Measurements from ENCODE around the gene SP3.

SP3 gene

DNA sequence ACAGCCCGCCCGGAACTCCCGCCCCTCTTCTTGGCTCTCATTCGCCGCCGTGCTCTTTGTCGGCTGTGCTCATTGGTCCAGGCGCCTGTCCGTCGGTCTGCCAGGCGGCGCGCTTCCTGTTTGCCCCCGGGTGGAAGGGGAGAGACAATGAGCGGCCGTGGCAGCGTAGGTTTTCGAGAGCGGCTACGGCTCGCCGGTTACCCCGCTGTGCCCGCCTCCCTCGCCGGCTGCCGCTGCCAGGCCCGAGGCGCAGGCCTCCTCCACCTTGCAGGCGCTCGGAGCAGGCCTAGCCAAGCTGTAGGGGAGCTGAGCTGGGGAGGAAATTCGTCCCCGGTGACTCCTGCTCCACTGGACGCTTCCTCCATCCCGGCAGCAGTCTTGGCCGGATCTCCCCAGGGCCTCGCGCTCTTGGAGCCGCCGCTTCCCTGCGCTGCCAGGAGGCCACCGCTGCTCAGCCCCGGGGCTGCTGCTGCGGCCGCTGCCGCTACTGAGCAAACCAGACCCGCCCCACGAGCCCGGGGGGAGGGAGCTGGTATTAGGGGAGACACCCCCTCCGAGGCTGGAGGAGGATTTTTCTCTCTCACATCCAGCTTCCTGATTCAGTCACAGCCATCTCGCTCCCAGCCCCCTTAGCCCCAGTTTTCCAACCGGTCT is at the start of gene SP3:
SP3 (minus strand) TSS at position 2 of the 654 bp plus-strand sequence. CDS start 202 bp downstream, outside the sequence.
- DNase-seq = peak; percentile 95

DNA sequence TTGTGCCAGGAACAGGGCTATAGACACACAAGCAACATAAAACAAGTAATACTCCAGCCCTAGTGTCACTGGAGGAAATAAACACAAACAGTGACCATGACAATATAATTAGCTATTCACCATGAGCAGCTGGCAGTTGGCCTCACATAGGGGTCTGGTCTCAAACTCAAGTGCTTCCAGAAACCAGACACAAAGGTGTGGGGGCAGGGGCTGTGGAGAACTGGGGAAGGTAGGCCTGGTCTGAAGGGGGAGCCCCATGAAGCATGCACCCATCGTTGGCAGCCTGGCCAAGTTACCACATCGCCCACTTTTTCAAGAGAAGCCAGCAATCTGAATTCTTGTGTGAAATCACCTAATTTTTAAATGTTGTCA is 49.5 kb upstream of the SP3 start:
- no peak for DNase-seq

DNA sequence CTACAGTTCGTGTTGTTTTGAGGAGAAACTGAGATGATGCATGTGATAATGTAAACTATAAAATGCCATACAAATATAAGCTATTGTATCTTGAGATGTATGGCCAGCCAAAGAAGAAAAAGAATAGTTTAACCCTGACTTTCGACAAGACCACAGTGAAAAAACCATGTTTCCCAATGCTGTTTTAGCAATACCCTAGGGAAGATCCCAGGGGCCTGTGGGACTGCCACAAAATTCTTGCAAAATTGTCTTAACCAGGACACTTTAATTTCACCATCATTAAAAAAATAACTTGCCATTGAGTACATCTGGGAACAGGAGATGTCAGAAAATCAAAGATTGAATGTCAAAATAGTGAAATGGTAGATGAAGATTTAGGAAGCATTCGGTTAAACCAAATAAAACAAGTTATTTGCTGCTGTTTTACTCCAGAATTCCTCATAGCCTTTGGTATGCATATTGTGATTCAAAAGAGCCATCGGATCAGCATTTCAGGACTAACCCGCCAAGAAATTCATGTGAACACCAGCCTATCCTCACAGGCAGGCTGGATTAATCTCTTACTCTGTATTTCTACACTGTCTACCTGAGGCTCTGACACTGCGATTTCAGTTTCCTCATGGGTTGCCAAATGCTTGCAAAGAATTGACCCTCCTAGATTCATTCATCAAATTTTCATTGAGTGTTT is 49.0 kb upstream of the SP3 start:
- DNase-seq = no peak

DNA sequence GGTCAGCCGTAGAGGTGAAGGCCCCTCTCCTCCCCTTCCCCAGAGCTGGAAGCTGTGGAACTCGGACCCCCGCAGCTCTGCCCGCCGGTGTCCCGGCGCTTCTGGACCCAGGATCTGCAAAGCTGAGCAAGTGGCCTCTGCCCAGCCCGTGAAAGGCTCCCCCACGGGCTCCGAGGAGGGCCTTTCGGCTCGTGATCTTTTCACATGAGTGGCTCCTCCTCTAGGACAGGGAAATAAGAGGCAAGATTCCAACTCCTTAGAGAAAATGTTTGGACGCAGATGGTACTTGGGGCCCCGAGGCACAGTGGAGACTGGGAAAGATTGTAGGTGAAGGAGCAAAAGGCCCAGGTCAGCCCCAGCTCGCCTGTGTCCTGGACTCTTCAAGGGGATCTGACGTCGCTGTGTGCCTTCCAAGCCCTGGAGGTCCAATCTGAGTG is 48.2 kb upstream of the SP3 start:
- DNase-seq = peak; percentile 31

DNA sequence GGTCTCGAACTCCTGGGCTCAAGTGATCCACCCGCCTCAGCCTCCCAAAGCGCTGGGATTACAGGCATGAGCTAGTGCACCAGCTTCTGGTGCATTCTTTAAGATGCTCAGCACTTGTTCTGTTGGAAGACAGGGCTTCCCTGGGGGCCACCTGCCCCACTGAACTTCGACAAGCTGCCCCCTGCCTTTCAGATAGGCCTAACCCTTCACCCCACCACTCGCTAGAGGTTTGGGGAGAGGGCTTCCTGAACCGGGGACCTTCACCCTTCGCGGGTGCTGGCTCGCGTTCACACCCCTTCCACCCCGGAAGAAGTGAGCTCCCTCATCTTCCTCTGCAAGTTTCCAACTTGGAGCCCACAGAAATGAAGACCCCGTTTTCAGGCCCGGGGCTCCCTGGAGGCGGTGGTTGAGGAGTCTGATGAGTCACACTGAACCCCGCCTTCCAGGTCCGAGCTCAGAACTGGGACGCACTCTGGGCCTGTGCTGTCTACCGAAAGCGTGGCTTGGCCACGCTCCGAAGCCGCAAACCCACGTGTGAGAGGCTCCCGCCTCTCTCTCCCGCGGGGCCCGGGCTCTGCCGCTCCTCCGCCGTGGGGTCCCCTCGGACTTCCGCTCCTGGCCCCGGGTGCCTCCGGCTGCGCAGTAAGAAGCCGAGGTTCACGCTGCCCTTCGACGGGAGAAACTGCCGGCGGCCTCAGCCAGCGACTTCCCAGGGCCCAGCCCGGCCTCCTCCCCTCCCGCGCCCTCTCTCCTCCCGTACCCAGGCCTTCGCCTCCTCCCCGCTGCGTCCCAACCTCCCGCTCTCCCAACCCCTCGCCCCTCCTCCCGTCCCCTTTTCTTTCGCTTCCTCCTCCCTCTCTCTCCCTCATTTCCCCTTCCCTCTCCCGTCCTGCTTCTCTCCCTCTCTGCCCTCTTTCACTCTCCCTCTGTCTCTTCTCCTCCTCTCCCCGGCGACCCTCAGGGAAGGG is 47.5 kb upstream of the SP3 start:
- DNase-seq = peak; percentile 33

DNA sequence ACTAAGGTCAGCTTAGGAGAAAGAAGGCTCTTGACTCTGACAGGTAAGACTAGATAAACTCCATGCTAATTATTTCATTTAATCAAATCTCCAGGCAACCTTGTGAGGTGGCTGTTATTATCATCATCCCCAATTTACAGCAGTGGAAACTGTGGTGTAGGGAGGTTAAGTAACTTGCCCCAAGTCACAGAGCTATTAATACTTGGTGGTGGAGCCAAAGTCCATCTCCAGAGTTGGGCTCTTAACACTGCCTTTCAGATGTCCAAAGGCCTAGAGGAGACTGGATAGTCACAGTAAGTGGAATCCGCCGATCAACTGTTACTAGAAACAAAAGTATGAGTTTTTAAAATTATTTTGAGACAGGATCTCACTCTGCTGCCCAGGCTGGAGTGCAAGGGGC is 46.6 kb upstream of the SP3 start:
- no peak for DNase-seq

DNA sequence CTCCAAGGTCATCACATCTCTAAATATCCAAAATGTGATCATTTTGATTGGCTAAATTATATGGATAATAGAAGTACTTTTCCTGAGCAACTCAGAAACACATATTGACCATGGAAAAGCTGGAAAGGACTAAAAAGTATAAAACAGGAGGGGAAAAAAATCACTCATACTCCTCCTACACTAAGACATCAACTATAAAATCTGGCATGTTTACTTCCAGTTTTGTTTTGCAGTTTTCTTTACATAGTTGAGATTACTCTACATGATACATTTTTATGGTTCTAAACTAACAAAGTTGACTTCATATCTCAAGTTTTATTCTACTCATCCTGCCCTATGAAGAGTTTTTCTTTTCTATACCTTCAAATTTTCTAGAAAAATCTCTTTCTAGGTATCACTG is 46.0 kb upstream of the SP3 start:
- no peak for DNase-seq

DNA sequence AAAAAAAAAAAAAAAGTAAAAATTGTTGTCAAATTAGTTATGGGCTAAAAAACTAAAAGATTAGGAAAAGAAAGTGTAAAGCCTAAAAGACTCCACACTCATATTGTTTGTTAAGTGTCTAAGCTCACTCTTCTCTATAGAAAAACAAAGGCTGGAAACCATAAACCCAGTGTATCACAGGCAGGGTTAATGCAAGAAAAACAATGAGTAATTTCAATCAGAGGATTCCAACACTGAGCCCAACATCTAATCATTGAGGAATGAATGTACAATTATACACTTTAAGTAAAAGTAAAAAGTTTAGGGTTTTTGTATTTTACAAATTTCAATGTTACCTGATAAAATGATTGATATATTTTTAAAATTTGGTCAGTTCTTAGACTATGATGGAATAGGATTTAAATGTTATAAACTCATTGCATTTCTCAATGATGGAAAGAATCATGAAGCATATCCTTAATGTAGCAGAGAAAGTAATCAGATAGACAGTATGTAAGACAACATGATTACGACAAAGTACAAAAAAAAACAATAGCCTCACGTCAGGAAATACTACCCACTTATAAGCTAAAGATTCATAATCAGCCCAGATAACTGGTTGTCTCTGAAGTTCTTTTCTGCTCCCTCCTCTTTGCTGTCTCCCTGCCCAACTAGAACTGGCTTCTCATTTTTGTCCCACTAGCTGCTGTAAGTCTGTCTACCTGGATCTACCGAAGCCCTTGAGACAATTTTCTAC is 44.5 kb upstream of the SP3 start:
- DNase-seq = no peak

DNA sequence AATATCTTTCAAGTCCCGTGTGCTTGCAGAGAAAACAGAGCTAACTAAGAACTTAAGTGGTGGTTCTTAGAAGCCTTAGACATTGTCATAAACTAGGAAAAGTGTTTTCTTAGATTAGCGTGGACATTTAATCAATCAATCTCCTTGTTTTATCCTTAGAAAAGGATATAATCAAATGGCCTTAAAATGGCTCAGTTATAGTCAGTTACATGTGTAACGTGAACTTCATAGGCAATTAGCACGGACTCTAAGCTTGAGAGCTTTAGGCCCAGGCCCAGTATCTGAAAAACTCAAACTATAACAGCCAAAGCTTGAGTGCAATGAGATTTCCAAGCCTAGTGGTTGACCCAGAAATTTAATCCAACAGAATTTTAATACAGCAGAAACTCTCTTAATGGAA is 43.5 kb upstream of the SP3 start:
- DNase-seq = no peak

DNA sequence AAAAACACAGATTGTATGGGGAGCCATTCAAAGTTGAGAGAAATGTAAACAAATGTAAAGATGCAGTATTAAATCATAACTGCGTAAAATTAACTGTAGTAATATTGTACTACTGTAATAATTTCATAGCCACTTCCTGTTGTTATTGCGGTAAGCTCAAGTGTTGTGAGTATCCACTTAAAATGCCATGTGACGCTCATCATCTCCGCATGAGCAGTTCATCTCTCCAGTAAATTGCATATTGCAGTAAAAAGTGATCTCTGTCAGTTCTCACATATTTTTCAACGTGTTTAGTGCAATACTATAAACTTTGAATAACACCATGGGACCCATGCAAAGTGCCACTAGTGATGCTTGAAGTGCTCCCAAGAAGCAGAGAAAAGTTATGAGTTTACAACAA is 41.8 kb upstream of the SP3 start:
- DNase-seq = no peak

DNA sequence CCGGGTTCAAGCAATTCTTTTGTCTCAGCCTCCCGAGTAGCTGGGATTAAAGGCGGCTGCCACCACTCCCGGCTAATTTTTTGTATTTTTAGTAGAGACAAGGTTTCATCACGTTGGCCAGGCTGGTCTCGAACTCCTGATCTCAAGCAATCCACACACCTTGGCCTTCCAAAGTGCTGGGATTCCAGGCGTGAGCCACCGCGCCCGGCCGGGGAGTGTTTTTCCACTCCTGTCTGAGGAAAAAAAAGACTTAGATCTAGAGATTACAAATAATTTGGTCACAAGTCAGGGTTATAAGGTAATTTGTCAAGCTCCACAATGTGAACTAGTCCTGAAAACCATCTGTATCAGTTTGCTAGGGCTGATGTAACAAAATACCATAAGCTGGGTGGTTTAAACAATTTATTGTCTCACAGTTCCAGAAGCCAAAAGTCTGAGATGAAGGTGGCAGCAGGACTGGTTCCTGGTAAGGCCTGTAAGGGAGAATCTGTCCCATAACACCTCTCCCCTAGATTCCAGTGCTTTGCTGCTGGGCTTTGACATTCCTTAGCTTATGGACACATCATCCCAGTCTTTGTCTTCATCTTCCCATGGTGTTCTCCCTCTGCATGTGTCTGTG is 40.7 kb upstream of the SP3 start:
- no peak for DNase-seq

DNA sequence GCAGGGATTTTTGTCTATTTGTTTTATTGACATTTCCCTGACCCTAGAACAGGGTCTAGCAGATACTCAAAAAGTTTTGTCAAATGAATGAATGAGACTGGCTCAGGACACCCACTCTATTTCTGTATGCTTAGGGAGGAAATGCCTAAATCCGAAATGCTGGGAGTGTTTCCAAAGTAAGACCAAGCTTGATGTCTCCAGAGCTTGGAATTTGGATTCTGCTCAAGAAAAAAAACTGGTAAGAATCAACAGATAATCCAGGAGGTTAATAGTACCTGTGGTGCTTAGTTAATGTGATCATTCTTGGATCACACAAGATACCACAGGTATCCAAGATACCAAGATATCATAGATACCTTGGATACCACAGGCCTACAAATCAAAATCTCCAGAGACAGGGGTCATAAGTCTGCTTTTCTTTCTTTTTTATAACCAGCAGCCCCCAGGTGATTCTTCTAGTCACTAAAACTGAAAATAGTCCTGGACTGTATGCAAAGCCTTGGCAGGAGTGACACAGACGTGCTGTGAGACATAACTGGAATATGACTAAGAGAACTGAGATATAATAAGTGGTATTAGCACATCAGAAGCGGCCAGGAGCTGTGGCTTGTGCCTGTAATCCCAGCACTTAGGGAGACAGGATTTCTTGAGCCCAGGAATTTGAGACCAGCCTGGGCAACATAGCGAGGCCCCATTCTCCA is 39.9 kb upstream of the SP3 start:
- DNase-seq = no peak

DNA sequence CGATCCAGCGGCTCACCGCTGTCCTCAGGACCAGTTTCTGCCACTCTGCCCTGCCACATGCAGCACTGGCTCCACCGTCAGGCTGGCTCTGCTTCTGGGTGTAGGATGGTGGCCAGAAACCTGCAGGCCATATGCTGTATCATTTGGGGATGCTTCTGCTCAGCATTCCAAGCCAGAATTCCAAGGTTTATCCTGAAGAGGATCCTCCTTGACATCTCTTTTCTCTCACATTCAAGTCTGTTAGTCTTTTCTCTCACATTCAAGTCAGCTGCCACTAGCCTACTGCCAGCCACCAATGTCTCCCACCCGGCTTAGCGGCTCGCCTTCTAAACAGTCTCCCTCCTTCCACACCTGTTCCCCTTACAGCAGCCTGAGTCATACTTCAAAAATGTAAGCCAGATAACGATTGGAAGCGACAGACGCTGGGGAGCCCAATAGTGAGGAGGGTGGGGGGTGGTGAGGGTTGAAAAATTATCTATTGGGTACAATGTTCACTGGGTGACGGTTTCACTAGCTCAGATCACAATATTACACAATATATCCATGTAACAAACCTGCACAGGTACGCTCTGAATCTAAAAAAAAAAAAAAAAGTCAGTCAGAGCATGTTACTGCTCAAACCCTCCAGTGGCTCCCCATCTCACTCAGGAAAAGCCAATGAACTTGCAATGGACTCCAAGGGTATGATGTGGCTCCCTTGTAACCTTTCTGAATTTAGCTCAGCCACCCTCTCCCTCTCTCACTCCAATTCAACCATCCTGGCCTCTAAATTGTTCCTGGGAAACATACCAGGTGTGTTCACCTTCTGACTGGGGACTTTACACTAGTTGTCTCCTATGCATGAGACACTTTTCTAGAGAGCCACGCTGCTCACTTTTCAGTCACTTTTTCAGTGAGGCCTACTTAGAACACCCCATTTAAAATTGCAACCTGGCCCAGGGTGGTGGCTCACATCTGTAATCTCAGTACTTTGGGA is 38.8 kb upstream of the SP3 start:
- no peak for DNase-seq

DNA sequence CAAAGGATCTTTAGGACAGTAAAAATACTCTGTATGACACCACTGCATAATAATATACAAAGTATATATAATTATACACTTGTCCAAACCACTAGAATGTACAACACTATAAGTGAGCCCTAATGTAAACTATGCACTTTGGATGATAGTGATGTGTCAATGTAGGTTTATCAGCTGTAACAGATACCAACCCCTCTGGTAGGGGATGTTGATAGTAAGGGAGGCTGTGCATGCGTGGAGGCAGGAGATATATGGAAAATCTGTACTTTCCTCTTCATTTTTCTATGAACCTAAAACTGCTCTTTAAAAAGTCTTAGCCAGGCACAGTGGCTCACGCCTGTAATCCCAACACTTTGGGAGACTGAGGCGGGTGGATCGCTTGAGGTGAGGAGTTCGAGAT is 37.5 kb upstream of the SP3 start:
- DNase-seq = no peak

DNA sequence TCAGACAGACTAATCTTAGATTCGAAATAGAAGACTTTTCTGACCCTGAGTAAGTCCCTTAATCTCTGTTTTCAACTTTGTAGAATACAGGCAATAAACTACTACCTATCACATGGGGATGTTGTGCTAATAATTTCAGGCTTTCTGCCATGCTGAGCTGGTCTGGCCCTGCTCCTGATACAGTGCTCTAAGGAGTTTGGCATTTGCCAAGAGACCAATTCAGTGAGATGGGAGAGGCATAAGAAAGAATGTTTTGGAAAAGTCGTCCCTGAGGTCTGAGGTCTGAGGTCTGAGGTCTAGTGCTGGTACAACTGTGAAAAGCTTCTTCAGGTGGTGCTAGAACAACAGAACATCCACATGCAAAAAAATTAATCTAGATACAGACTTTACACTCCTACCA is 35.9 kb upstream of the SP3 start:
- DNase-seq = no peak

DNA sequence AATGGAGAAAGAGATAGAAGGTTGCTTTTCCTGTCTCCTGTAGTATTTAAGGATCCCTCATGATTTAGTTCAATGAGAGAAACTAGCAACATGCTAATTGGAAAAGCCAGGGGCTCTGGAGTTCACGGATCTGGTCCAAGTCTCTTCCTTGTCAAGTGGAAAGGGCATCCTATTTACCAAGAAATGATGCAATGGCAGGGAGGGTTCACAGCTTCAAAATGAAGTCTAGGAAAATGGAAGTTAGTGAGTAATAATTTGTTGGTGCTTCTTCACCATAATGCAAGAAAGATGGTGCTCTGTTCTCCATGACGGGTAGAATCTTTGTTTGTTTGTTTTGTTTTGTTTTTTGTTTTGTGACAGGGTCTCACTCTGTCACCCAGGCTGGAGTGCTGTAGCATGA is 34.6 kb upstream of the SP3 start:
- no peak for DNase-seq

DNA sequence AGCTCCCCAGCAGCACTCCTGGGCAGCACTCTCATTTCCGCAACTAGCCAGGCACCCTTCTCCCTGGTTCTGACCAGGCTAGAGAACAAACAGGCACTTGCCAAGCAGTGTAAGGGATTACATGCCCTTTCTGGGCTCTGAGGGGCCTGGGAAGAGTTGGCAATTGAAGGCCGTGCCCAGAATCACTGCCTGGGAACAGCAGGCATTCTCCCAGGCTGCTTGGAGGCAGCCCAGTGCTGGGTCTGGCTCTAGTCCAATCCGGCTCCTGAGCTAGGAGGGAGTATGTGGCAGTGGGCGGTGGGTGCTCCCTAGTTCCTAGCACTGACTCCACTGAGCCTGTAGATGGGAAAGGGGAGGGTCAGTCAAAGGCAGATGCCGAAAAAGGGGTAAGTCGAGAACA is 34.1 kb upstream of the SP3 start:
- DNase-seq = peak; percentile 35

DNA sequence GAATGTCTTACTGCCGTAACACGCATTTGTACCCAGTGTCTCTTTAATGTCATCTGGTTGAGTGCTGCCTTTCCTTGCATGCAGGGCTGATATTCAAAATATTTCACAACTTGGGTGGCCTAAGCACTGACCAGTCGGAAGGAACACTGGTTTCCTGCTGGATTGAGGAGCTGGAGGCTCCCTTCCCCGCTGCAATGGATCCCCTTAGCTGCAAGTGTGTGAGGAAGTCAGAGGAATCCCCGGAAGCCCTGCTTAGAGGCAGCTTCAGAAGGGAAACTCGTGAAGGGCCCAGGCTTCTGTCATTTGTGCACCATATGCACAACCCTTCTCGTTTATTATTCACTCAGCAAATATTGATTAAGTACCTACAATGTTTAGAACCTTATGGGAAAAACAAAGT is 33.2 kb upstream of the SP3 start:
- no peak for DNase-seq

DNA sequence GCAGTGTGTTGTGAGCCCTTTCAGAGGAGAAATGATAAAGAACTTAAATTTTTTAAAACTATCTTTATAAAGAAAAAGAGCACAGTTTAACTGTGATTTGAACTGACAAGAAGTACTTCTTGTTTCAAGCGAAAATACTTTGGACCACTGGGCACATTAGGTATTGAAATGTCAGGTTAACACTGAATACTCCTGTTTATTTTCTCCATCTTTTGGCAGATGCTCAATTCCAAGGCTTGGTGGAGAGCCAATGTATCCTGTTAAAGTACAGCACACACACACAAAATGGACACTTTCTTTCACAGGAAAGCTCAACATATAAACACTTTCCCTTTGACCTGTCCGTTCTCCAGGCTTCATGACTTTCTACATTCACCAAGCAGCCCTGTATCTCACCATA is 32.6 kb upstream of the SP3 start:
- DNase-seq = no peak

DNA sequence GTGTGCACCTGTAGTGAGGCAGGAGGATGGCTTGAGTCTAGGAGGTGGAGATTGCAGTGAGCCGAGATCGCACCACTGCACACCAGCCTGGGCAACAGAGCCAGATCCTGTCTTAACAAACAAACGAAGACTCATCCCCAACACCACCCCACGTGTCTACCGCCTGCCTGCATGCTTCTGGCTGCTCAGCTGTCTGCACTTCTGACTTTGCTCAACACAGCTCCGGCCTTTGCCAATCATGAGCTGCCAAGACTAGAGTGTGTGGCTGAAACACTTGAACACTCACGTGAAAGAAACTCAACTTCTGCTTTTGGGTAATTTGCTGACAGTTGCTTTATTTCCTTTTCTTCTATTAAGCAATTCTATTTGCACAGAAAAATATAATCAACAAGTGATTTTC is 32.1 kb upstream of the SP3 start:
- DNase-seq = peak; percentile 27

DNA sequence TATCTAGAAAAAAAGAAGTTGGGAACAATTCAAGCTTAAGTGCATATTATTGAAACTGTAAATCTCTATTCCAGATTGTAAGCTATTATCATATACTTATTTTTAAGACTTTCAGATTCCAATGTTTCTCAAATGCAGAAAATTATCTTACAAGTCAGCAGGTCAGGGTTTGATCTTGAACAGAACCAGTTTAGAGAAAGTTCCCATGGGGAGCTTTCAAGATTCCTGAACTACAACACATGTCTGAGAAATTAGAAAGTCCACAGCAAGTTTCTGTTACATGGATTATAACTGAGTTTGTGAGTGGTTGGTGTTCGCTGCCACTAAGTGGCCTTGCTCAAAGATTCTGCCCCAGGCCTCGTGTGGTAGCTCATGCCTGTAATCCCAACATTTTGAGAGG is 31.6 kb upstream of the SP3 start:
- no peak for DNase-seq

All from midbrain (tissue), 1 donor.